HCT116 (cell line): ENCODE results near the gene MEN1. TPM values are rescaled to one million over a fixed set of nuclear protein-coding genes. Genes with fewer than 3 reads are reported as not detected.

Source experiments
- ATAC-seq: fragments of 200-7000 bp; cut with Tn5 transposase; 2 replicates; pipeline ENCODE4 v1.9.1; 2020; ENCODE audit warnings: mild to moderate bottlenecking, moderate library complexity
- BruUV-seq: library from RNA; stranded (reverse); fragments of 400-500 nt; replicated peaks from 2 replicates; lab custom pipeline; 2021; lab: Mats Ljungman, UMichigan
- CTCF ChIA-PET: fragments of 300-600 bp; sonication (Branson Sonifier 250); formaldehyde crosslinking; loops from one replicate; lab custom pipeline; 2021; ENCODE audit warnings: antibody characterized with exemption; lab: Charles Lee
- POLR2A ChIA-PET: fragments of 300-600, 350-600 bp; sonication (Branson Sonifier 250); formaldehyde crosslinking; loops from one replicate; lab custom pipeline; 2021; ENCODE audit warnings: antibody characterized with exemption; lab: Charles Lee
- RAD21 ChIA-PET, 2 experiments: fragments of 300-600 bp; sonication (Branson Sonifier 250); formaldehyde crosslinking; loops; one replicate each; lab custom pipeline; 2023; ENCODE audit warnings: low total read pairs in 2 of 2; ENCODE audit not compliant: uncharacterized antibody in 2 of 2, unreplicated experiment in 2 of 2, low non-redundant PET in 1 of 2; lab: Charles Lee
- DNase-seq: peaks from one replicate; pipeline ENCODE4 v3.0.0-alpha.2; 2010; ENCODE audit warnings: low read depth, low spot score
- H2AFZ ChIP-seq: fragments of 200-600 bp; shearing (Covaris generic), sonication (generic); 2 replicates; pipeline ENCODE4 v1.6.1; 2017; ENCODE audit warnings: low read depth, mixed run types, mixed read lengths, antibody characterized with exemption, low read length; ENCODE audit not compliant: poor library complexity, severe bottlenecking
- H3K27ac ChIP-seq: 2 replicates; pipeline ENCODE4 v1.5.1; 2012; ENCODE audit warnings: low read depth, low read length
- H3K27me3 ChIP-seq: fragments of 200-600 bp; sonication (generic); 2 replicates; pipeline ENCODE4 v1.6.1; 2016; ENCODE audit warnings: mixed run types, low read length, mixed read lengths; ENCODE audit not compliant: insufficient read depth
- H3K36me3 ChIP-seq, 2 experiments: fragments of 200-500 bp in 1 of 2; fragments of 200-600 bp in 1 of 2; sonication (Bioruptor generic) in 1 of 2; sonication (generic) in 1 of 2; 2 replicates each; pipeline versions ENCODE4 v1.5.1 to v1.6.1; 2014 to 2016; ENCODE audit warnings: low read length in 2 of 2, inconsistent platforms in 1 of 2, mixed read lengths in 1 of 2, mixed run types in 1 of 2; ENCODE audit not compliant: insufficient read depth in 2 of 2, control insufficient read depth in 1 of 2
- H3K4me1 ChIP-seq, 2 experiments: fragments of 200-600 bp in 1 of 2; sonication (generic) in 1 of 2; 2 replicates each; pipeline versions ENCODE4 v1.5.1 to v1.6.1; 2012 to 2017; ENCODE audit warnings: low read length in 2 of 2, inconsistent platforms in 1 of 2, mild to moderate bottlenecking in 1 of 2, mixed read lengths in 1 of 2, mixed run types in 1 of 2, moderate library complexity in 1 of 2; ENCODE audit not compliant: insufficient read depth in 2 of 2, control insufficient read depth in 1 of 2
- H3K4me2 ChIP-seq: fragments of 200-600 bp; sonication (generic); 2 replicates; pipeline ENCODE4 v1.6.1; 2017; ENCODE audit warnings: mixed run types, low read length, mixed read lengths
- H3K4me3 ChIP-seq, 2 experiments: fragments of 200-600 bp in 1 of 2; sonication (generic) in 1 of 2; replicated peaks in 1 of 2; 2 replicates each; pipeline ENCODE4 v1.5.1; 2011 to 2016; ENCODE audit warnings: low read length in 2 of 2, control low read depth in 1 of 2, low read depth in 1 of 2, mild to moderate bottlenecking in 1 of 2, mixed read lengths in 1 of 2, mixed run types in 1 of 2
- H3K79me2 ChIP-seq: fragments of 200-600 bp; sonication (generic); 2 replicates; pipeline ENCODE4 v1.6.1; 2017; ENCODE audit warnings: mild to moderate bottlenecking, mixed run types, low read length, moderate library complexity, mixed read lengths; ENCODE audit not compliant: insufficient read depth
- H3K9ac ChIP-seq: fragments of 200-600 bp; sonication (generic); 2 replicates; pipeline ENCODE4 v1.6.1; 2016; ENCODE audit warnings: low read length, mixed read lengths
- H3K9me2 ChIP-seq: fragments of 200-600 bp; sonication (generic), shearing (Covaris generic); 2 replicates; pipeline ENCODE4 v1.6.1; 2017; ENCODE audit warnings: mixed run types, mild to moderate bottlenecking, moderate library complexity; ENCODE audit not compliant: insufficient read depth
- H3K9me3 ChIP-seq, 2 experiments: fragments of 200-500 bp in 1 of 2; fragments of 200-600 bp in 1 of 2; sonication (Bioruptor generic) in 1 of 2; sonication (generic) in 1 of 2; 2 replicates each; pipeline ENCODE4 v1.6.1; 2014 to 2017; ENCODE audit warnings: low read length in 2 of 2, mixed read lengths in 2 of 2, inconsistent platforms in 1 of 2, low read depth in 1 of 2, mild to moderate bottlenecking in 1 of 2, mixed run types in 1 of 2, moderate library complexity in 1 of 2; ENCODE audit not compliant: control insufficient read depth in 1 of 2, insufficient read depth in 1 of 2
- H4K20me1 ChIP-seq: fragments of 200-600 bp; sonication (generic), shearing (Covaris generic); 2 replicates; pipeline ENCODE4 v1.6.1; 2017; ENCODE audit warnings: mixed run types, mild to moderate bottlenecking, moderate library complexity; ENCODE audit not compliant: insufficient read depth
- EZH2phosphoT487 ChIP-seq: fragments of 200-600 bp; IDR thresholded peaks from 2 replicates; pipeline ENCODE4 v1.6.1; 2018; ENCODE audit warnings: antibody characterized with exemption, borderline replicate concordance
- REST ChIP-seq: IDR thresholded peaks from 2 replicates; pipeline ENCODE4 v1.6.1; 2012; ENCODE audit warnings: low read depth
- ZBTB33 ChIP-seq: IDR thresholded peaks from 2 replicates; pipeline ENCODE4 v1.6.1; 2011; ENCODE audit warnings: mild to moderate bottlenecking, low read length, moderate library complexity; ENCODE audit not compliant: insufficient replicate concordance; ENCODE audit errors: extremely low read depth
- intact Hi-C: fragments of 100-400 bp; cut with micrococcal nuclease; formaldehyde crosslinking; loops from 2 replicates; pipeline ENCODE4 v1.10.0; 2022
- total RNA-seq: library from RNA; stranded (reverse); gene quantifications from one replicate; pipeline ENCODE4 v1.2.1, GENCODE V29; 2021; ENCODE audit not compliant: unreplicated experiment

MEN1 gene
- total RNA-seq, 1 experiment from 2014 or later = 62.1 TPM

GRCh38 chr11:64757549-64758329 lies 52.6 kb downstream of the MEN1 start:
- ChIA-PET POLR2A (no interaction called here), CTCF (no interaction called here), RAD21 (no interaction called here)
- intact Hi-C loops = no loop called here
- DNase-seq (no peak), ATAC-seq (no peak)
- TF ChIP-seq ZBTB33 = no peak
- TF ChIP-seq REST = no peak
- no peak for TF ChIP-seq EZH2phosphoT487
- no TSS peak for BruUV-seq
- H3K36me3 ChIP-seq = peaks cover 0 to 3% of the 10 kb centered on the region in 2 experiments; a peak in 1 of 4 replicates
- H2AFZ ChIP-seq = no peak overlapping the region
- H3K9me3 ChIP-seq = no peaks in the 10 kb centered on the region
- no peak overlapping the region for H3K4me3 ChIP-seq
- H3K9ac ChIP-seq = no peak overlapping the region
- no peaks in the 10 kb centered on the region for H4K20me1 ChIP-seq
- H3K27ac ChIP-seq = no peak overlapping the region
- no peaks in the 10 kb centered on the region for H3K27me3 ChIP-seq
- H3K9me2 ChIP-seq = no peaks in the 10 kb centered on the region
- H3K79me2 ChIP-seq = no peaks in the 10 kb centered on the region
- no peak overlapping the region for H3K4me2 ChIP-seq
- peaks cover 0 to 11% of the 10 kb centered on the region in 2 experiments; a peak in 1 of 4 replicates for H3K4me1 ChIP-seq
